ENCODE measurements around the gene DPF1.

The DPF1 gene

GRCh38 chr19:38213469-38213868 lies 10.6 kb downstream of the DPF1 start:
- TF ChIP-seq SPI1 (IDR thresholded peaks at IDR 0.05; ENCODE audit: borderline replicate concordance, low read depth) (no peak), CTCF (IDR thresholded peaks at IDR 0.05; ENCODE audit: insufficient read depth, low read length) (no peak), REST (IDR thresholded peaks at IDR 0.05; ENCODE audit: insufficient replicate concordance, low read depth) (no peak), GABPA (IDR thresholded peaks at IDR 0.05; ENCODE audit: low read depth) (no peak), POLR2AphosphoS5 (IDR thresholded peaks at IDR 0.05; ENCODE audit: low read depth) (no peak)
- DNase-seq (ENCODE audit: low read depth in 1 of 2, low spot score in 1 of 2), result no peak
- no peak overlapping the region for H3K27ac ChIP-seq (replicated peaks)
- H3K4me3 ChIP-seq (replicated peaks; ENCODE audit: insufficient read depth, low read length), result no peak overlapping the region
- H3K27me3 ChIP-seq (ENCODE audit: insufficient read depth, poor library complexity, severe bottlenecking), result peaks cover 41% of the 10 kb centered on the region

GRCh38 chr19:38211766-38212165 lies 12.3 kb downstream of the DPF1 start:
- H3K4me3 ChIP-seq (replicated peaks; ENCODE audit: insufficient read depth, low read length), result no peak overlapping the region
- no peak for TF ChIP-seq REST (IDR thresholded peaks at IDR 0.05; ENCODE audit: insufficient replicate concordance, low read depth)
- TF ChIP-seq CTCF (IDR thresholded peaks at IDR 0.05; ENCODE audit: insufficient read depth, low read length), result no peak
- TF ChIP-seq POLR2AphosphoS5 (IDR thresholded peaks at IDR 0.05; ENCODE audit: low read depth), result no peak
- TF ChIP-seq SPI1 (IDR thresholded peaks at IDR 0.05; ENCODE audit: borderline replicate concordance, low read depth), result no peak
- TF ChIP-seq GABPA (IDR thresholded peaks at IDR 0.05; ENCODE audit: low read depth), result no peak

GRCh38 chr19:38211151-38211591 lies 12.9 kb downstream of the DPF1 start:
- no peak for DNase-seq (ENCODE audit: low read depth in 1 of 2, low spot score in 1 of 2)
- Histone ChIP-seq H3K27ac (replicated peaks) (no peak overlapping the region), H3K4me3 (replicated peaks; ENCODE audit: insufficient read depth, low read length) (no peak overlapping the region), H3K27me3 (ENCODE audit: insufficient read depth, poor library complexity, severe bottlenecking) (peaks cover 39% of the 10 kb centered on the region)
- TF ChIP-seq REST (IDR thresholded peaks at IDR 0.05; ENCODE audit: insufficient replicate concordance, low read depth), result no peak
- TF ChIP-seq SPI1 (IDR thresholded peaks at IDR 0.05; ENCODE audit: borderline replicate concordance, low read depth), result no peak

More at GRCh38 chr19:38211766-38212165, 12.3 kb downstream of the DPF1 start:
- Histone ChIP-seq H3K27me3 (ENCODE audit: insufficient read depth, poor library complexity, severe bottlenecking) (peaks cover 39% of the 10 kb centered on the region), H3K27ac (replicated peaks) (no peak overlapping the region)
- DNase-seq (ENCODE audit: low read depth in 1 of 2, low spot score in 1 of 2), result no peak

Data from HL-60 (cell line).